ENCODE measurements around the gene NPR1.

DNA sequence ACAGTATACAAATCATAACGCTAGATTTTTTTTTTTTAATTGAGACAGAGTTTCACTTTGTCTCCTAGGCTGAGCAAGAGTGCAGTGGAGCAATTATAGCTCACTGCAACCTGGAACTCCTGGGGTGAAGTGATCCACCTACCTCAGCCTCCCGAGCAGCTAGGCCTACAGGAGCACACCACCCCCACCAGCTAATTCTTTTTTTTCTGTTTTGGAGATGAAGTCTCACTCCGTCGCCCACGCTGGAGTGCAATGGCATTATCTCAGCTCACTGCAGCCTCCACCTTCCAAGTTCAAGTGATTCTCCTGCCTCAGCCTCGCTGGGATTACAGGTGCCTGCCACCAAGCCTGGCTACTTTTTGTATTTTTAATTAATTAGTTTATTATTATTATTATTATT is 21.3 kb downstream of the NPR1 start:
- TF ChIP-seq, protein P1, sequence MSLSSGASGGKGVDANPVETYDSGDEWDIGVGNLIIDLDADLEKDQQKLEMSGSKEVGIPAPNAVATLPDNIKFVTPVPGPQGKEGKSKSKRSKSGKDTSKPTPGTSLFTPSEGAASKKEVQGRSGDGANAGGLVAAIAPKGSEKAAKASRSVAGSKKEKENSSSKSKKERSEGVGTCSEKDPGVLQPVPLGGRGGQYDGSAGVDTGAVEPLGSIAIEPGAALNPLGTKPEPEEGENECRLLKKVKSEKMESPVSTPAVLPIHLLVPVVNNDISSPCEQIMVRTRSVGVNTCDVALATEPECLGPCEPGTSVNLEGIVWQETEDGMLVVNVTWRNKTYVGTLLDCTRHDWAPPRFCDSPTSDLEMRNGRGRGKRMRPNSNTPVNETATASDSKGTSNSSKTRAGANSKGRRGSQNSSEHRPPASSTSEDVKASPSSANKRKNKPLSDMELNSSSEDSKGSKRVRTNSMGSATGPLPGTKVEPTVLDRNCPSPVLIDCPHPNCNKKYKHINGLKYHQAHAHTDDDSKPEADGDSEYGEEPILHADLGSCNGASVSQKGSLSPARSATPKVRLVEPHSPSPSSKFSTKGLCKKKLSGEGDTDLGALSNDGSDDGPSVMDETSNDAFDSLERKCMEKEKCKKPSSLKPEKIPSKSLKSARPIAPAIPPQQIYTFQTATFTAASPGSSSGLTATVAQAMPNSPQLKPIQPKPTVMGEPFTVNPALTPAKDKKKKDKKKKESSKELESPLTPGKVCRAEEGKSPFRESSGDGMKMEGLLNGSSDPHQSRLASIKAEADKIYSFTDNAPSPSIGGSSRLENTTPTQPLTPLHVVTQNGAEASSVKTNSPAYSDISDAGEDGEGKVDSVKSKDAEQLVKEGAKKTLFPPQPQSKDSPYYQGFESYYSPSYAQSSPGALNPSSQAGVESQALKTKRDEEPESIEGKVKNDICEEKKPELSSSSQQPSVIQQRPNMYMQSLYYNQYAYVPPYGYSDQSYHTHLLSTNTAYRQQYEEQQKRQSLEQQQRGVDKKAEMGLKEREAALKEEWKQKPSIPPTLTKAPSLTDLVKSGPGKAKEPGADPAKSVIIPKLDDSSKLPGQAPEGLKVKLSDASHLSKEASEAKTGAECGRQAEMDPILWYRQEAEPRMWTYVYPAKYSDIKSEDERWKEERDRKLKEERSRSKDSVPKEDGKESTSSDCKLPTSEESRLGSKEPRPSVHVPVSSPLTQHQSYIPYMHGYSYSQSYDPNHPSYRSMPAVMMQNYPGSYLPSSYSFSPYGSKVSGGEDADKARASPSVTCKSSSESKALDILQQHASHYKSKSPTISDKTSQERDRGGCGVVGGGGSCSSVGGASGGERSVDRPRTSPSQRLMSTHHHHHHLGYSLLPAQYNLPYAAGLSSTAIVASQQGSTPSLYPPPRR (CRISPR knock-in tag; IDR thresholded peaks at IDR 0.05; ENCODE audit: borderline replicate concordance): no peak
- TF ChIP-seq JUN (CRISPR knock-in tag; IDR thresholded peaks at IDR 0.05) (no peak), CCAR2 (optimal IDR thresholded peaks at IDR 0.05; ENCODE audit: low read depth, low read length) (no peak)
- TF ChIP-seq, protein P2, sequence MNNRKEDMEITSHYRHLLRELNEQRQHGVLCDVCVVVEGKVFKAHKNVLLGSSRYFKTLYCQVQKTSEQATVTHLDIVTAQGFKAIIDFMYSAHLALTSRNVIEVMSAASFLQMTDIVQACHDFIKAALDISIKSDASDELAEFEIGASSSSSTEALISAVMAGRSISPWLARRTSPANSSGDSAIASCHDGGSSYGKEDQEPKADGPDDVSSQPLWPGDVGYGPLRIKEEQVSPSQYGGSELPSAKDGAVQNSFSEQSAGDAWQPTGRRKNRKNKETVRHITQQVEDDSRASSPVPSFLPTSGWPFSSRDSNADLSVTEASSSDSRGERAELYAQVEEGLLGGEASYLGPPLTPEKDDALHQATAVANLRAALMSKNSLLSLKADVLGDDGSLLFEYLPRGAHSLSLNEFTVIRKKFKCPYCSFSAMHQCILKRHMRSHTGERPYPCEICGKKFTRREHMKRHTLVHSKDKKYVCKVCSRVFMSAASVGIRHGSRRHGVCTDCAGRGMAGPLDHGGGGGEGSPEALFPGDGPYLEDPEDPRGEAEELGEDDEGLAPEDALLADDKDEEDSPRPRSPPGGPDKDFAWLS (CRISPR knock-in tag; IDR thresholded peaks at IDR 0.05; ENCODE audit: borderline replicate concordance): no peak

Measured in HepG2 (cell line).